NT2/D1 (cell line): ENCODE data around the gene CTDP1.

ENCODE experiments used
- DNase-seq: peaks from one replicate; pipeline ENCODE4 v3.0.0-alpha.2; 2011; ENCODE audit warnings: low read depth, low spot score
- H3K27me3 ChIP-seq: 2 replicates; pipeline ENCODE4 v1.6.0; 2011; ENCODE audit warnings: mild to moderate bottlenecking; ENCODE audit not compliant: insufficient read length, insufficient read depth
- H3K36me3 ChIP-seq: 2 replicates; pipeline ENCODE4 v1.6.1; 2011; ENCODE audit warnings: mild to moderate bottlenecking, low read length, mixed read lengths; ENCODE audit not compliant: insufficient read depth, insufficient read length
- H3K4me1 ChIP-seq: 2 replicates; pipeline ENCODE4 v1.5.1; 2011; ENCODE audit not compliant: insufficient read depth, insufficient read length
- H3K4me3 ChIP-seq: 2 replicates; pipeline ENCODE4 v1.5.1; 2011; ENCODE audit warnings: low read depth; ENCODE audit not compliant: insufficient read length
- H3K9ac ChIP-seq: 2 replicates; pipeline ENCODE4 v1.6.0; 2011; ENCODE audit warnings: low read depth; ENCODE audit not compliant: insufficient read length
- H3K9me3 ChIP-seq: 2 replicates; pipeline ENCODE4 v1.5.1; 2011; ENCODE audit warnings: mild to moderate bottlenecking, low read length; ENCODE audit not compliant: insufficient read depth
- SUZ12 ChIP-seq: IDR thresholded peaks from 2 replicates; pipeline ENCODE4 v1.6.1; 2011; ENCODE audit not compliant: insufficient read length, insufficient read depth; ENCODE audit errors: extremely low read depth
- YY1 ChIP-seq: IDR thresholded peaks from 2 replicates; pipeline ENCODE4 v1.6.1; 2011; ENCODE audit not compliant: insufficient read length, insufficient read depth
- ZNF274 ChIP-seq: IDR thresholded peaks from 2 replicates; pipeline ENCODE4 v1.6.1; 2011; ENCODE audit warnings: mild to moderate bottlenecking, low read depth, low read length

CTDP1 gene

GRCh38 chr18:79778291-79778791 is 98.7 kb downstream of the CTDP1 start:
- Histone ChIP-seq H3K27me3 (peaks cover 3% of the 10 kb centered on the region), H3K9ac (no peak overlapping the region), H3K4me3 (no peak overlapping the region), H3K4me1 (peaks cover 2% of the 10 kb centered on the region), H3K36me3 (no peaks in the 10 kb centered on the region), H3K9me3 (no peaks in the 10 kb centered on the region)
- TF ChIP-seq ZNF274 (no peak), YY1 (no peak), SUZ12 (no peak)
- DNase-seq = no peak

DNA sequence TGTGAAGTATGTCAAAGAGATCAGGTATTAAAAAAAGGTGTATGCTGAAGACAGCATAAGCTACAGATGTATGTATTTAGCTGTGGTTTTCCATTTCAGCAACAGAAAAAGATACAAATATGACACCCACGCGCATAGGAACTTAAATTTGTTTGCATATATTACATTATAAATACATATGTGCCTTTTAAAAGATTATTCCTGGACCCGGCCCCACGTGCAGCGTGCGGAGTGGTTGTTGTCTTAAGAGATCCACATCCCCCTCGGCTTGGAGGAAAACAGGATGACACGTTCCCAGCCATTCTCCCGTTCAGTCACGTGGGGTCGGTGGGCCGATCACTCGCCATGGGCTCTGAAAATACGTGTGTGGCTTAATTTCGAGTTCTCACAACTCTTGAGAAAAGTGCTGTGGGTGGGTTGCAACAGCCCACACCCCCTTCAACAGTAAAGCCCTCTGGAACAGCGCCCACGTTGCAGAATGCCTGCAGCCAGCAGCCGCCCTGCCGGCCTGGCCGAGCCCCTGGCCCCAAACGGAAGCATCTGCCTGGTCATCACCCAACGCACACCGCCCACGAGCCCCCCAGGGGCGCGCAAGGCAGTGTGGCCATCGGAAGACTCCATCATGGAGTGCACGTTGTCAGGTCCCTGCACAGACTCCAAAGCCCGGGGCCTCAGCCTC is 99.6 kb downstream of the CTDP1 start:
- no peak for DNase-seq
- no peak overlapping the region for H3K9ac ChIP-seq

DNA sequence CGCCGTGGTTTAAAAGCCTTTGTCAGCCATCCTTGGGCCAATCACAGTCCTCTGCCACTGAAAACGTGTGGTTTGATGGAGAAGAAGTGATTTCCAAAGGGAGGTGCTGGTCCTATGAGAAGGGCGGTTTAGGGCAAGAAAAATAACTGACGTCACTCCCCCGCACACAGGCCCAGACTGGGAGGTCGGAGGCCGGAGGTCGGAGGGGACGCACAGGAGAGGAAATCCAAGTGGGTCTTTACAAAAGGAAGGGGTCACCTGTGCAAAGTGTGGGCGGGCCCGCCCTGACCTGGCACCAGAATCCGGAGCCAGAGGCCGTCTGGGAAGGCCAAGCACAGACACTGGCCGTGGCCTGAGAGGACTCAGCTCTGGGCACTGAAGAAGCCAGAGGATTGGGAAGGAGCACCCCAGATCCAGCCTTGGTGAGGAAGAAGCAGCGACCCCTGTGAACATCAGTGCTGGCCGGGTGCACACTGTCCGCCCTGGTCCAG is 100.1 kb downstream of the CTDP1 start:
- peaks cover 2% of the 10 kb centered on the region for H3K4me1 ChIP-seq
- no peak for DNase-seq
- H3K36me3 ChIP-seq = no peaks in the 10 kb centered on the region
- peaks cover 8% of the 10 kb centered on the region for H3K27me3 ChIP-seq
- H3K9me3 ChIP-seq = no peaks in the 10 kb centered on the region
- no peak overlapping the region for H3K9ac ChIP-seq
- no peak for TF ChIP-seq YY1
- TF ChIP-seq SUZ12 = no peak
- no peak for TF ChIP-seq ZNF274
- no peak overlapping the region for H3K4me3 ChIP-seq

More for the DNA sequence above, 99.6 kb downstream of the CTDP1 start:
- TF ChIP-seq SUZ12 (no peak), YY1 (no peak), ZNF274 (no peak)
- Histone ChIP-seq H3K27me3 (peaks cover 5% of the 10 kb centered on the region), H3K4me1 (peaks cover 2% of the 10 kb centered on the region), H3K4me3 (no peak overlapping the region), H3K9me3 (no peaks in the 10 kb centered on the region), H3K36me3 (no peaks in the 10 kb centered on the region)

GRCh38 chr18:79780547-79780946 is 100.9 kb downstream of the CTDP1 start:
- H3K36me3 ChIP-seq = no peaks in the 10 kb centered on the region
- DNase-seq = no peak

DNA sequence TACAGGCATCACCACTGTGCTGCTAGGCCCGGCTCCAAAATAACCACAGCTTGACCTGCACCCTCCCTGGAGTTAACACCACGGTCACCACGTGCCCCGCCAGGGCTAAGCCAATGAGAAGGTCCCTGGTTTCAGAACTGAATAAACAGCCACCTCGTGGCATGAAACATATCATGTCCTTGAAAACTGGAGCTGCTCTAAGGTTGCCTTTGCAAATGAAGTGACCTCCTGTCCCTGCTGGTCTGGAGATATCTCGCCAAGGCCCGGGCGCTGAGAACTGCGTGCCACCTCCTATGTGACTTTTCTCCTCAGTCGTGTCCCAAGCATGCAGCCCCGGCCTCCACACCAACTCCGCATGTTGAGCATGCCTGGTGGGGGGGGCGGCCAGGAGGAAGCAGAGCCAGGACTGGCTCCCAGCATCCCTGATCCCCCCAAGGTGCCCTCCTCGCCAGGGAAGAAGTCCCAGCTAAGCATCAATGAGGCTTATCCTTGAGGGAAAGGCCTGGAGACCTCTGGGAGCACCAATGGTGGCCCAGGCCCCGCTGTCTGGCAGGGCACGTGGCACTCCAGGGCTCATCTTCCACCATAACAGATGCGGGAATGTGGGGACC is 101.8 kb downstream of the CTDP1 start:
- no peak overlapping the region for H3K4me3 ChIP-seq
- no peaks in the 10 kb centered on the region for H3K9me3 ChIP-seq
- peaks cover 23% of the 10 kb centered on the region for H3K27me3 ChIP-seq
- no peak for TF ChIP-seq SUZ12
- TF ChIP-seq ZNF274 = no peak
- no peak for TF ChIP-seq YY1
- no peaks in the 10 kb centered on the region for H3K36me3 ChIP-seq
- H3K9ac ChIP-seq = no peak overlapping the region
- H3K4me1 ChIP-seq = peaks cover 2% of the 10 kb centered on the region
- no peak for DNase-seq

More at GRCh38 chr18:79780547-79780946, 100.9 kb downstream of the CTDP1 start:
- Histone ChIP-seq H3K27me3 (peaks cover 14% of the 10 kb centered on the region), H3K4me3 (no peak overlapping the region), H3K9ac (no peak overlapping the region), H3K4me1 (peaks cover 2% of the 10 kb centered on the region), H3K9me3 (no peaks in the 10 kb centered on the region)
- TF ChIP-seq ZNF274 (no peak), YY1 (no peak), SUZ12 (no peak)

- H3K4me1 ChIP-seq = peaks cover 5% of the 10 kb centered on the region
- peaks cover 34% of the 10 kb centered on the region for H3K27me3 ChIP-seq
- no peak for DNase-seq
- no peaks in the 10 kb centered on the region for H3K9me3 ChIP-seq
- H3K36me3 ChIP-seq = no peaks in the 10 kb centered on the region
- no peak for TF ChIP-seq YY1
- TF ChIP-seq ZNF274 = no peak
- TF ChIP-seq SUZ12 = no peak
- H3K4me3 ChIP-seq = no peak overlapping the region
- no peak overlapping the region for H3K9ac ChIP-seq
Measured at GRCh38 chr18:79782566-79783308, 103.1 kb downstream of the CTDP1 start.
